Measurements from ENCODE around the gene TMEM100. TPM values are rescaled to one million over a fixed set of nuclear protein-coding genes. Genes with fewer than 3 reads are reported as not detected.

Gene TMEM100
- polyA plus RNA-seq, 1 donor from 2014 or later: not detected

GRCh38 chr17:55706808-55707773 lies 15.6 kb downstream of the TMEM100 start:
- H3K9me2 ChIP-seq (ENCODE audit: insufficient read depth, low read length): no peaks in the 10 kb centered on the region
- H3F3A ChIP-seq (ENCODE audit: insufficient read depth, low read length, poor library complexity, severe bottlenecking): no peaks in the 10 kb centered on the region
- H4K20me1 ChIP-seq (ENCODE audit: insufficient read depth): no peaks in the 10 kb centered on the region
- TF ChIP-seq, protein P1, sequence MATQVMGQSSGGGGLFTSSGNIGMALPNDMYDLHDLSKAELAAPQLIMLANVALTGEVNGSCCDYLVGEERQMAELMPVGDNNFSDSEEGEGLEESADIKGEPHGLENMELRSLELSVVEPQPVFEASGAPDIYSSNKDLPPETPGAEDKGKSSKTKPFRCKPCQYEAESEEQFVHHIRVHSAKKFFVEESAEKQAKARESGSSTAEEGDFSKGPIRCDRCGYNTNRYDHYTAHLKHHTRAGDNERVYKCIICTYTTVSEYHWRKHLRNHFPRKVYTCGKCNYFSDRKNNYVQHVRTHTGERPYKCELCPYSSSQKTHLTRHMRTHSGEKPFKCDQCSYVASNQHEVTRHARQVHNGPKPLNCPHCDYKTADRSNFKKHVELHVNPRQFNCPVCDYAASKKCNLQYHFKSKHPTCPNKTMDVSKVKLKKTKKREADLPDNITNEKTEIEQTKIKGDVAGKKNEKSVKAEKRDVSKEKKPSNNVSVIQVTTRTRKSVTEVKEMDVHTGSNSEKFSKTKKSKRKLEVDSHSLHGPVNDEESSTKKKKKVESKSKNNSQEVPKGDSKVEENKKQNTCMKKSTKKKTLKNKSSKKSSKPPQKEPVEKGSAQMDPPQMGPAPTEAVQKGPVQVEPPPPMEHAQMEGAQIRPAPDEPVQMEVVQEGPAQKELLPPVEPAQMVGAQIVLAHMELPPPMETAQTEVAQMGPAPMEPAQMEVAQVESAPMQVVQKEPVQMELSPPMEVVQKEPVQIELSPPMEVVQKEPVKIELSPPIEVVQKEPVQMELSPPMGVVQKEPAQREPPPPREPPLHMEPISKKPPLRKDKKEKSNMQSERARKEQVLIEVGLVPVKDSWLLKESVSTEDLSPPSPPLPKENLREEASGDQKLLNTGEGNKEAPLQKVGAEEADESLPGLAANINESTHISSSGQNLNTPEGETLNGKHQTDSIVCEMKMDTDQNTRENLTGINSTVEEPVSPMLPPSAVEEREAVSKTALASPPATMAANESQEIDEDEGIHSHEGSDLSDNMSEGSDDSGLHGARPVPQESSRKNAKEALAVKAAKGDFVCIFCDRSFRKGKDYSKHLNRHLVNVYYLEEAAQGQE (IDR thresholded peaks at IDR 0.05; ENCODE audit: borderline replicate concordance): no peak
- TF ChIP-seq, protein P2, sequence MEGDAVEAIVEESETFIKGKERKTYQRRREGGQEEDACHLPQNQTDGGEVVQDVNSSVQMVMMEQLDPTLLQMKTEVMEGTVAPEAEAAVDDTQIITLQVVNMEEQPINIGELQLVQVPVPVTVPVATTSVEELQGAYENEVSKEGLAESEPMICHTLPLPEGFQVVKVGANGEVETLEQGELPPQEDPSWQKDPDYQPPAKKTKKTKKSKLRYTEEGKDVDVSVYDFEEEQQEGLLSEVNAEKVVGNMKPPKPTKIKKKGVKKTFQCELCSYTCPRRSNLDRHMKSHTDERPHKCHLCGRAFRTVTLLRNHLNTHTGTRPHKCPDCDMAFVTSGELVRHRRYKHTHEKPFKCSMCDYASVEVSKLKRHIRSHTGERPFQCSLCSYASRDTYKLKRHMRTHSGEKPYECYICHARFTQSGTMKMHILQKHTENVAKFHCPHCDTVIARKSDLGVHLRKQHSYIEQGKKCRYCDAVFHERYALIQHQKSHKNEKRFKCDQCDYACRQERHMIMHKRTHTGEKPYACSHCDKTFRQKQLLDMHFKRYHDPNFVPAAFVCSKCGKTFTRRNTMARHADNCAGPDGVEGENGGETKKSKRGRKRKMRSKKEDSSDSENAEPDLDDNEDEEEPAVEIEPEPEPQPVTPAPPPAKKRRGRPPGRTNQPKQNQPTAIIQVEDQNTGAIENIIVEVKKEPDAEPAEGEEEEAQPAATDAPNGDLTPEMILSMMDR (IDR thresholded peaks at IDR 0.05; ENCODE audit: poor library complexity, severe bottlenecking): no peak
- TF ChIP-seq TAF1 (IDR thresholded peaks at IDR 0.05; ENCODE audit: low read depth): no peak
- no peak for TF ChIP-seq SMC3 (conservative IDR thresholded peaks at IDR 0.05; ENCODE audit: poor library complexity)
- no peak overlapping the region for H3K4me2 ChIP-seq (ENCODE audit: low read length)
- no peaks in the 10 kb centered on the region for H3K79me2 ChIP-seq (replicated peaks; ENCODE audit: insufficient read depth, low read length)
- H2AFZ ChIP-seq (ENCODE audit: low read depth, low read length): no peak overlapping the region
- H3K36me3 ChIP-seq (ENCODE audit: insufficient read depth, low read length): no peaks in the 10 kb centered on the region
- H3K27me3 ChIP-seq (ENCODE audit: insufficient read depth, low read depth, low read length): no peaks in the 10 kb centered on the region
- H3K9me3 ChIP-seq (ENCODE audit: low read length): no peaks in the 10 kb centered on the region
- no peak overlapping the region for H3K9ac ChIP-seq (ENCODE audit: low read length)
- no peak overlapping the region for H3K27ac ChIP-seq (ENCODE audit: low read length)
- H3K4me3 ChIP-seq (ENCODE audit: low read length): no peak overlapping the region

DNA sequence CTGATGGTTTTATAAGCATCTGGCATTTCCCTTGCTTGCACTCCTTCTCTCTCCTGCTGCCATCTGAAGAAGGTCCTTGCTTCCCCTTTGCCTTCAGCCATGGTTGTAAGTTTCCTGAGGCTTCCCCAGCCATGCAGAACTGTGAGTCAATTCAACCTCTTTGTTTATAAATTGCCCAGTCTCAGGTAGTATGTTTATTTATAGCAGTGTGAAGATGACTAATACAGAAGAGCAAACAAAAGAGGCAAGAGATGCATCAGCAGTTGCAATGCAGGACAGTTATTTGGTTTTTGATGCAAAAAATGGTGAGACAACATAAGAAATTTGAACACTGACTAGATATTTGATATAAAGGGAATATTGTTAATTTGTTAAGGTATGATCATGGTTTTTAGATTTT lies 16.8 kb downstream of the TMEM100 start:
- Histone ChIP-seq H3K79me2 (replicated peaks; ENCODE audit: insufficient read depth, low read length) (no peaks in the 10 kb centered on the region), H3K4me3 (ENCODE audit: low read length) (no peak overlapping the region), H3K9ac (ENCODE audit: low read length) (no peak overlapping the region), H3K9me3 (ENCODE audit: low read length) (no peaks in the 10 kb centered on the region), H3K27ac (ENCODE audit: low read length) (no peak overlapping the region), H3K27me3 (ENCODE audit: insufficient read depth, low read depth, low read length) (no peaks in the 10 kb centered on the region), H4K20me1 (ENCODE audit: insufficient read depth) (no peaks in the 10 kb centered on the region), H2AFZ (ENCODE audit: low read depth, low read length) (no peak overlapping the region), H3F3A (ENCODE audit: insufficient read depth, low read length, poor library complexity, severe bottlenecking) (no peaks in the 10 kb centered on the region), H3K36me3 (ENCODE audit: insufficient read depth, low read length) (no peaks in the 10 kb centered on the region), H3K4me2 (ENCODE audit: low read length) (no peak overlapping the region), H3K9me2 (ENCODE audit: insufficient read depth, low read length) (no peaks in the 10 kb centered on the region)
- TF ChIP-seq TAF1 (IDR thresholded peaks at IDR 0.05; ENCODE audit: low read depth) (no peak), POLR2AphosphoS5 (IDR thresholded peaks at IDR 0.05) (no peak), EZH2 (IDR thresholded peaks at IDR 0.05; ENCODE audit: borderline replicate concordance, insufficient read depth, low read length, poor library complexity, severe bottlenecking) (no peak), SMC3 (conservative IDR thresholded peaks at IDR 0.05; ENCODE audit: poor library complexity) (no peak), EP300 (conservative IDR thresholded peaks at IDR 0.05; ENCODE audit: poor library complexity, severe bottlenecking) (no peak), MXI1 (conservative IDR thresholded peaks at IDR 0.05; ENCODE audit: poor library complexity, severe bottlenecking) (no peak), RAD21 (conservative IDR thresholded peaks at IDR 0.05) (no peak)
- TF ChIP-seq, protein P2 (IDR thresholded peaks at IDR 0.05; ENCODE audit: poor library complexity, severe bottlenecking): no peak
- TF ChIP-seq, protein P1 (IDR thresholded peaks at IDR 0.05; ENCODE audit: borderline replicate concordance): no peak
